Central memory CD4-positive, alpha-beta T cell (primary cell): Measurements from ENCODE around the gene RASSF1.
"Not testable (repeated sequence)": the region's sequence is repeated elsewhere in the genome, so short reads cannot be mapped to it uniquely, and the experiment has no call there.

Experiments
- DNase-seq: peaks from one replicate; pipeline ENCODE4 v3.0.0; 2022

Gene RASSF1

DNA sequence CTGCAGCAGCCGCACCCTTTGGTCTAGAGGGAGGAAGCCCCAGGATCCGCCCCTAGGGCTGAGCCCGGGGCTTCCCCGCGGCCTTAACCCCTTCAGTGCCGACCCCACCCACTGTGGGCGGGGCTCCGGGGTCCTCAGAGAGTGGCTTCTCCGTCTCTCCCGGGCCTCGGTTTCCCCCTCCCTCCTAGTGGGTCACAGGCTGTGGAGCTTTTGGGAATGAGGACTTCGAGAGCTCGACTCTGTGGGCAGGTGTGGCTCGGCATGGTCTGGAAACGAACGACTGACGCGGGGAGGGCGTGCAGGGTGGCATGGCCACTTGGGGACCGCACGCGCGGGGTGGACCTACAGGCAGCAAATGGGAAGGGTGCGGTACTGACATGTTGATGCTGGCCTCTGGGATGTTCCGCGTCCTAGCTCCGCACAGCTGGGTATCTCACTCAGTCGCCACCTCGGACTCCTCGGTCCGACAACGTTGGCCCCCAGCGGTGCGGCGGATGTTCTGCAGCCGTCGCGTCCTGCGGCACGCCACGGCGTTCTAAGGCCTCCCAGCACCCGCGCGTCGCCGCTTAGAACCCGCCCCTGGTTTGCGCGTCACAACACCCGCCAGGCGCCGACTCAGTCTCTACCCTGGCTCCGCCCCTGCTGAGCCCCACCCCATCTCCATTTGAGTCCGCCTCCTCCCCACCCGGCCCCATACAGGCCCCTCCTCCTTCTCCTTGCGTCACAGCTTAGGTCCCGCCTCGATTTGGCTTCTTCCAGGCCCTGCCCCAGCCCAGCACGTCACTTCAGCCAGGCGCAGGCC is 41.6 kb downstream of the RASSF1 start, which contains the start of the genes HYAL3 and NAA80:
HYAL3 (minus strand) TSS at position 570 of the 802 bp plus-strand sequence. CDS start 3,803 bp downstream, outside the sequence.
NAA80 (minus strand) TSS at position 570 of the 802 bp plus-strand sequence. CDS start 1,942 bp downstream, outside the sequence.
- peak; percentile 100 for DNase-seq

DNA sequence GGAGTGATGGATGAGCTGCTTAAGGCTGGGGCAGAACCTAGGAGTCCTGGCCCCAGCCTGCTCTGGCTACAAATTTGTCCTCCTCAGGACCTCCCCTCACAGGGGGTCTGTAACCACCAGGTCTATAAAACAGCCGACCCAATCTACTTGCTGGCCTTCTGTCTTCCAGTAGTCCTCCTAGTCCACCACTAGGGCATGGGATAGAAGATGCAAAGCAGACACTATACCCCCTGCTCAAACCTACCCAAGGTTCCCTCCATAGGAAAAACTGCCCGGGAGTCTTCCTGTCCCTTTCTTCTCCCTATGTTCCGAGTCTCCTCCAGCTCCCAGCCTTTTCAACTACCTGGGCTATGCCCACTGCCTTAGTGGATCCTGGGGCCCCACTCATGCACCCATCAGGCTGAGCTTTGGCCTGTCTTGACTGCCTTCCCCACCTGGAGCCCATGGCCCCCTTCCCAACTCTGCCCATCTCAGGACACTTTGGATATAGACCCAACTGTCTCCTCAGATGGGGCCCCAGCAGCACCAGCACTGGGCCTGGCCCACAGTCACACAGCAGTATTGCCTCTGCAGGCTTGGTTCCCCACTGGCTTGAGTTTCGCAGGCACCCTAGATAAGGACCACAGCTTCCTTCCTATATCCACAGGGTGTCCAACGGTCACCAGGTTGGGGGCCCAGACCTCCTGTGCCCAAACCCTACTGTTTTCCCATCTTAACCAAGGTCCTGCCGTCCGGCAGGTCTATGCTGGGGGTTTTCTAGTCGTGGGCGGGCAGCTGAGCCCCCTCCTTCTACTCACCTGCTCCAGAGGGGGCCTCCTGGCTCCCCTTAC is 42.5 kb downstream of the RASSF1 start:
- DNase-seq = no peak

DNA sequence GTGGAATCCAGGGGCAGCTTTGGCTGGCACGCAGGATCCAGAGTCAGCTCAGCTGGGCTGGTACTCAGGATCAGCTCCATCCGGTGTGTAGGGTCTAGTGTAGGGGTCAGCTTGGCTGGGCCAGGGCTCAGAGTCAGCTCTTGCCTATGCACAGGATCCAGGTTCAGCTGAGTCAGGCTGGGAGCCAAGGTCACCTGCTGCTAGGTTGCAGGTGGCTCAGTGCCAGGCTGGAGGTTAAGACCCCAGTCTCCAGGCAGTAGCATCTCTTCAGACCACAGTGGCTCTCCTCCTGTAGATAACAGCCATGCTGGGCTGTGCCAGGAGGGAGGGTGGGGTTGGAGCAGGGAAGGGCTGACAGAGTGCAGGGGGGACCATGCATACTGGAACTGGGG is 43.3 kb downstream of the RASSF1 start:
- DNase-seq = no peak

DNA sequence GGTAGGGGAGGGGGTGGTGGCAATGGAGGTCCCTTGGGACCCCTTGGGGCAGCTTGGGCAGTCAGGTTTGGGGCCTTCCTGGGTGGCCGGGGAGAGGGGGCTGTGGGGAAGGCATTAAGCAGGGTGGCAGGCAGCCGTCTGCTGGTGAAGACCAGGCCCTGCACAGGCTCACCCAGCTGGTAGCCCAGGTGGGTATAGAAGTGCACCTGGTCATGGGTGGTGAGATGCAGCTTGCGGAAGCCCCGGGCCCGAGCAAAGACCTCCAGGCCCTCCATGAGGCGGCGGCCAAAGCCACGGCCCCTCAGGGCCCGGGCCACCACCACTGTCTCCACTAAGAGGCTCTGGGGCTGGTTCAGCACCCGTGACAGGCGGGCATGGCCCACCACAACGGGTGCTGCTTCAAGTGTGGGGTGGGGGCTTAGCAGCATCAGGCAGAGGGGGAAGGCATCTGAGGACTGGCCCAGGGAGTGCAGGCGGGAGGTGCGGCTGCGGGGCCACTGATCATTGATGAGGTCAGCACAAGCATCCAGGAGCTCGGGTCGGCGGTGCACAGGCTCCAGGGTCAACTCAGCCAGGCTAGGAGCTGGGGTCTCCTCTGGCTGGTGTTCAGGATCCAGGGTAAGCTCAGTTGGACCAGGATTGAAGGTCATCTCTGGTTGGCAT is 43.8 kb downstream of the RASSF1 start:
- no peak for DNase-seq

DNA sequence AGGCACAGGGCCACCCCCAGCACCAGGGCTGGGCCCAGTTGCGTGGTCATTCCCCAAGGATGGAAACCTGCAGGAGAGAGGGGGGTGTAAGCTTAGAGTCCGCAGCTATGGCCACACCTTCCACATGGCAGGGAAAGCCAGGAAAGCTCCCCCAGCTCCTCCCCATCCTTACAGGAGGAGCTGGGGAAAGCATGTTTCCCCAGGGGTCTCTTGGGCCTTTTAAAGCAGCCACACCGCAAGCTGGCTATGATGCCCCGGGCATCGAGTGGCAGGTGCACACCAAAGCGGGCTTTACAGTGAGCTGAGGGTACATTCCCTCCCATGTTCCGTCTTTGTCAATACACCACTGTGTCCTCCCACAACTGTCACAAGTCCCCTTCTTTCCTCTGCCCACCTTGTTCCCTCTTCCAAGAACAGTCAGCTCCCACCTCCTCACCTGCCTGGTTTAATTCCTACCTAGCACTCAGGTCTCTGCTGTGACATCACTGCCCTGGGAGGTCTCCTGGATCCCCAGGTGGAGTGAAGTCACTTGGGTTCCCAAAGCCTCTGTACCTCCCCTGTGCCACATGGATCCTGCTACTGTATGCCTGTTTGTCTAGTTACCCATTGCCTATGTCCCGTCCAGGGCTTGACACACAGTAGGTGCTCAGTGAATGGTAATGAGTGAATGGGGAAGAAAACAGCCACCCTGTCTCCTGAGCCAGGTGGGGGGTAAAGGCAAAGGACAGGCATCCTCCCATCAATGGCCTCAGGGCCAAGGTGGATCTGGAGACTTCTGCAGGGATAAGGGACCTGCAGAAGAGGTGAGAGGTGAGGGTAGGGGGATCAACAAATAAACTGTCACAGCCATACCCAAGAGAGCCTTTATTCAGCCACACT is 44.8 kb downstream of the RASSF1 start:
- no peak for DNase-seq

DNA sequence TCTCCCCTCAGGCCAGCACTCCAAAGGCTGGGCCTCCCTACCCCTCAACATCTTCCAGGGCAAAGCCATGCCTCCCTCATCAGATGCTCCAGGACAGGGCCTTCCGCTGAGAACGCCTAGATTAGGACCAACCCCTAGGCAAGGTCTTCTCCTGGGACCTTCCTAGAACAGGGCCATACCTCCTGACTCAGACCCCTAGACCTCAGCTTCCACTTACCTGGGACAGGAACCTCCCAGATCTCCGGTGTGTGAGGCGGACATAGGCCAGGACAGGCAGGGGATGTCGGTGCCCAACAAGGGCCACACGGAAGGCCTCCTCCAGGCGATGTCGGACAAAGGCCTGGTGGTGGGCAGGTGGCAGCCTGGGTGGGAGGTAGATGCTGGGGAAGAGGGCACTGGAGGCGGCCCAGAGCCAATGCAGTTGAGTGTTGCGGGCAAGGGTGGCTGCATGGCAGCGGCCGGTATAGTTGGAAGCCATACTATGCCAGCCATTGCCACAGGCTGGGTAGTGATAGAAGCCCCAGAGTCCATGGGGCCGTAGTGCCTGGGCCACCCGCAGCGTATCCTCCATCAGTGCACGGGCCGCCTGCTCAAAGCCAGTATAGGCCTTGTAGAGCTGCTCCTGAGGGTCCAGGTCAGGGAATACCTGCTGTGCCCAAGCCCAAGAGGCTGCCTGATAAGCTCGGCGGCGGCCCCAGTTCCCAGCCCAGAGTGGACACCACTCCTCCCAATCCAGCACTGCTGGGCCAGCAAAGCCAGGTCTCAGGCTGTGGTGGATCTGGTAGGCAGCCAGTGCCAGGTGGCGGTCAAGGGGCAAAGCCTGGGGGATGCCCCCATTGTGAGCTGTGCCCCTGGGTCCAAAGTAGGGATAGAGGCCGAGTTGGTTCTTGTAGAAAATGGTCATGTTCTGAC is 45.9 kb downstream of the RASSF1 start:
- DNase-seq = no peak

DNA sequence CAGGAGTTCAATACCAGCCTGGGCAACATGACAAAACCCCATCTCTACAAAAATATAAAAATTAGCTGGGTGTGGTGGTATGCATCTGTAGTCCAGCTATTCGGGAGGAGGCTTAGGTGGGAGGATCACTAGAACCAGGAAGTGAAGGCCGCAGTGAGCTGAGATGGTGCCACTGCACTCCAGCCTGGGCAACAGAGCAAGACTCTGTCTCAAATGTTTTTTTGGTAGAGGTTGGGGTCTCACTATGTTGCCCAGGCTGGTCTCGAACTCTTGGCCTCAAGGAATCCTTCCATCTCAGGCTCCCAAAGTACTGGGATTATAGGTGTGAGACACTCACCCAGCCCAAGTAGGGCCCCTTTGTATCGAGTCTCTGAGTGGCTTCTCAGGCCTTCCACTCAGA is 46.5 kb downstream of the RASSF1 start:
- no peak for DNase-seq

DNA sequence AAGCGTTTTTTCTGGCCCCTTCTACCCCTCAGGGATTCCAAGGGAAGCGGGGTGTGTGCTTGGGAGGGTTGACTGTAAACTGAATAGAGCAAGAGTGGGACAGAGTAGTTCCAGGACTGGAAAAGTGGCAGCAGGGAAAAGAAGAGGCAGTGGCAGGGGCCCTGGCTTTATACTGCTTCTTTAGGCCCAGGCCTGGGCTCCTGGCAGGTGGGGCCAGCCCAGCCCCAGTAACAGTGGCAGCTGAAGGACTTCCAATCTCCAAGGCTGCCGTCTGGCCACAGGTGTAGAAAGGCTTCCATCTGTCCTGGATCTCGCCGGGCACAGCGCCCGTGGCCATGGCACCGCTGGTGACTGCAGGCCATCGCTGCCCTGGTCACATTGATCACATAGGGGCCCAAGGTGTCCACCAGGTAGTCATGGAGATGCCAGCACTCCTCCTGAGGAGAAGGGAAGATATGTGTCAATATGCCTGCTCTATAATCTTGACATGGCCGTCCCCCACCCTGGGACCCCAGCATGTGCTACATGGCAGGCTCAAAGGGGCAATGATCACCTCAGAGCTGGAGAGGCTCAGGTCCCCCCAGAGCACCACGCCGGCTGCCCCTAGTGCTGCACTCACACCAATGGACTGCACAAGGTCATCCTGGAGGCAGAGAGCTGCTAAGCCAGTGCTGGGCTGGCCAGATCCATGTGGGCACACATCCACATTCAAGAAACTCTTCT is 47.4 kb downstream of the RASSF1 start:
- DNase-seq = no peak

DNA sequence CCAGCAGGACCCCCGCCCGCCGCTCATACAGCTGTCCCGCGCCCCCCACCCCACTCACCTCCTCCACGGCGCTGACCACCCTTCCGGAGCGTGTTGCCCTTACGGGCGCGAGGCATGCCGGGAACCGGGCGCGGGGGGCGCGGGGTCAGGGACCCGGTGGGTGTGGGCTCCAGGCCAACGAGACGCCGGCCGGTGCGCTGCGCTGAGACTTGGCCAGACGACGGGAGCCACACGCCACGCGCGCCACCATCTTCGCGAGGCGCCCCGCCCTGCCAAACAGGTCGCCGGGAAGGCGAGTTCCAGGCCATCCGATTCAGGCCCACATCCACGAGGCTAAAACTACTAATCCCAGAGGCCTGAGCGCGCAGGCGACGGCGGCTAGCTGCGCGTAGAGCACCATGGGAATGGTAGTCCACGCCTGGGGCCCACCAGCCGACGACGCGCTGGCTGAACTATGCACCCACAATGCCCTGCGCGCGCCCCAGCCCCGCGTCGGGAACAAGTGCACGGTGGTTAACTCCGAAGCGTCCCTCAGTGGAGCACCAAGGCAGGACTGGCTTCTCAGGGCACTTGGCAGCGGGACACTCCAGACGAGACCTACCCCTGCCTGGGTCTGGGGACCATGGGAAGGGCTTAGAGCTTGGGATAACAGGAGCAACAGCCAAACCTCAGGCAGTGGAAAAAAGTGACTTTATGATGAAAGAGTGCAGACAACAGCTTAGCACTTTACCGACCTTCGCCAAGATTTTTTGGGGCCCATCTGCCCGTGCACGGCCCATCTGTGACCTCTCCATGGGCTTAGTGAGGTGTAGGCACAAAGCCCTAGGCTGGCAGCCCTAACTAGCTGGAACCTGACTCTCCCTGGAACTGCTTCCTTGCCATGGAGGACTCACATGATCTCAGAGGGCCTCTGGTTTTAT is 48.2 kb downstream of the RASSF1 start, which contains the start of gene IFRD2:
IFRD2 (minus strand) TSS at position 271 of the 920 bp plus-strand sequence; CDS start at position 116, 155 bp downstream.
- peak; percentile 95 for DNase-seq

DNA sequence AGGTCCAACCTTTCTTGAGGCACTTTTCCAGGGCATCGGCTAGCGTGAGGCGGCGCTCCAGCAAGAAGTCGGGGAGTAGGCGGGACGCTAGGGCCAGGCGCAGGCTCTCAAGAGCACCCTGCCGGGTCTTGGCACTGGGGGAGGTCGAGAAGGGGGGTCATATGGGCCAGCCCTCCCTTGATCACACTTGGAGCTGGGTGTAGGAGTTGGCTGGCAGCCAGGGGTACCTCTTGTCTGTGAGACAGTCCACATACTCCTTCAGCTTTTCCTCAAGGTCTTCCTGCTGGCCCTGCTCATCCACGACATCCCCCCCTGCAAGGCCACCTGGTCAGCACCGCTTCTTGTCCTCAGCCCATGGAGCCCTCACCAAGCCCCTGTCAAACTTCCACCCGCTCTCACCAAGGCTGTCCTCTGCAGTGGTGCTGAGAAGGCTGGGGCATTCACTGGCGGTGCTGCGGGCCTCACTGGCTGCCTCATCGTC is 50.4 kb downstream of the RASSF1 start:
- DNase-seq = no peak

DNA sequence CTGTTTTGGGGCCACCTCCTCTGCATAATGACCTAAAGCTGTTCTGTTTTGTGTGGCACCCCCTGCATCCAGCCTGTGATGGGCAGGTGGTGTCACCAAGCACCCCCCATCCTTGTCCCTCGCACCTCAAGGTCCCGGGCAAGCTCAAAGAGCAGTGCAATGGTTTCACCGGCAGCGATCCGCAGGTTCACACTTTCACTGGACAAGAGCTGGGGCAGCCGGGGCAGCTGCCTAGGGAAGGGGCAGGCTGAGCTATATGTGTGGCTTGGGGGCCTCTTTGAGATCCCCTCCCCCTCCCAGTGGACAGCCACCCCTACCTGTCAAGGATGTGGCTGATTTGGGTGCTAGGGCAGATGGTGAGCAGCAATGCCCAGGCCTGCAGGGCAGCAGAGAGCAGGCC is 51.5 kb downstream of the RASSF1 start:
- no peak for DNase-seq

DNA sequence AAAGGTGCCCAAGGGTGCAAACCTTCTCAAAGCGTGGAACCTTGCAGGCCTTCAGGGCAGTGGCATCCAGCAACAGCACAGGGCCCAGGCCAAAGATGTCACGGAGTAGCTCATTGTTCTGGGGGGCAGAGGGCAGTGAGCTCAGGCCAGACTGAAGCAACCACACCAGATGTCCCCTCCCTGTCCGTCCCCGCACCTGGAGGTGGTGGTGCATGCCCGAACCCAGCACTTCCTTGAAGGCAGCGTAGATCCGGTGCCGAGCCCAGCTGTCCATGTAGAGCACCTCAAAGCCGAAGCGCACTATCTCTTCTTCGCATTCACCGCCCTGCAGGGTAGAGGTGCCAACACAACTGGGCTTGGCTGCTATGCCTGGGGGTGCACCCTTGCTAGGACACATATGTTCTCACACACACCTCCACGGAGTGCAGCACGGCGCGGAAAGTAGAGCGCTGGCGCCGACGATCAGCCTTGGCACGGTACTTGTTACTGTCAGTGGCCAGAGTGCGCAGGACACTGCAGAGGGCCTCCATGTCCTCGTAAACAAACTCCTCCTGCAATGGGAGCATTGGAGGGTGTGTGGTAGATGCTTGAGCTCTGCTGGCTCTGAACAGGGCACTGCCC is 52.1 kb downstream of the RASSF1 start:
- no peak for DNase-seq

DNA sequence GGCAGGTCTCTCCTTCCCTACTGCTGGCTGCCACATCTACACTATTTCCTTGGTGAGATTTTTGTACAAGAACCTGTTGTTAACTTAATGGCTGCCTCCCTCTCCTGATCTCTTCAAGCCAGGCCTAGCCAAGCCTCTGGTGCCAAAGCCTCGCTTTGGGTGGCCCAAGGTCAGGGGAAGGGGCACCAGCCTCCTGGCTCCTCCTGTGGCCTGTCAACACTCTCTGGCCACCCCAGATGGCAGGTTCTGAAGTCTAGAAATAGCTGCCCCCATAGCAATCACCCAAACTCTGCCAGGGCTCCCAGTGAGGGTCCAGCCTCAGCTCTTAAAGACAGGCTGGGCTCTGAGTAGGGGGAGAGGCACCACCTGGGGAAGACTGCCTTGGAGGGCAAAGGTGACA is 53.4 kb downstream of the RASSF1 start:
- no peak for DNase-seq

DNA sequence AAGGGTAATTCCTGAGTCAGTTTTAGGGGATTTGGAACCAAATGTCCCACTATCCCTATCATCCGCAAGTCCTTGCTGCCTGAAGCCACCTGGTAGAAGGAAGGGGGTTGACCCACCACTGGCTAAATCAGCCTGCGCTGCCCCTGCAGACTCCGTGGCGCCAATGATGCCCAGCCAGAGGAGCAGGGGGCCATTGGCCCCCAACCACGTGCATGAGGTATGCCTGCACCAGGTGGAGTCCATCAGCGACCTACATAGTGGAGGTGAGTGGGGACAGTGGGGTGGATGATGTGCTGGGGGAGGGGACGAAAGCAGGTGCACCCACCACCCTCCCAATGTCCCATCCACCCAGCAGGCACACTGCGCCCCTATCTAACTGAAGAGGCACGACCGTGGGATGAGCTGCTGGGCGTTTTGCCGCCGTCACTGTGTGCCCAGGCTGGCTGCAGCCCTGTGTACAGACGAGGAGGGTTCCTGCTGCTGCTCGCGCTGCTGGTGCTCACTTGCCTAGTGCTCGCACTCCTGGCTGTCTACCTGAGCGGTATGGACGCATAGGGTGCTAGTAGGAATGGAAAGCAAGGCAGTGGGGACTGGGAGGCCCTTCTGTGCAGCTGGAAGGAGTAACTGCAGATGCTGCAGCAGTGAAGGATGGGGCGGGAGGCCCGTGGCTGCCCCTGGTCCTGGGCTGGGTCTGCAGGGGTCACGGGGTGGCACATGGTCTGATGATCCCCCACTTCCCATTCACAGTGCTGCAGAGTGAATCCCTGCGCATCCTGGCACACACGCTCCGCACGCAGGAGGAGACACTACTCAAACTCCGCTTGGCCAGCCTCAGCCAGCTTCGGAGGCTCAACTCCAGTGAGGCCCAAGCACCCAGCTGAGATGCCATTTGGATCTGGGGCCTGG is 54.1 kb downstream of the RASSF1 start:
- no peak for DNase-seq

DNA sequence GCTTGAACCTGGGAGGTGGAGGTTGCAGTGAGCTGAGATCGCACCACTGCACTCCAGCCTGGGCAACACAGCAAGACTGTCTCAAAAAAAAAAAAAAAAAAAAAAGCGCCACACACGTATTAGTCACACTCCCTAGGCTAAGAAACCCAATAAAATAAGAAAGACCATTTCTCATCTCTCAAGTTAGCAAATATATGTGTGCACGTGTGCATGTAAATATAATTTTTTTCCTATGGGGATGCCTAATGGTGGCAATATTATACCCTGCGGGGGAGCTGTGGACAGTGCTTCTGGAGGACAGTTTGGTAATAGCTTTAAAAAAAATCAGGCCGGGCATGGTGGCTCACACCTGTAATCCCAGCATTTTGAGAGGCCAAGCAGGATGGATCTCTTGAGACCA is 56.5 kb downstream of the RASSF1 start:
- DNase-seq = not testable (repeated sequence)
